T-helper 2 cell treated with Interferon-gamma antibody and Interleukin-4, amounts not matched to agents 5 μg/mL and 100 μg/mL, for 36 hours (primary cell): ENCODE results near the gene DOK1.

ENCODE experiments used
- DNase-seq: peaks from one replicate; pipeline ENCODE4 v3.0.0; 2021; ENCODE audit warnings: low spot score
- H3K27ac Mint-ChIP-seq: one replicate; pipeline ENCODE4 v1.8.0; 2021; ENCODE audit warnings: mild to moderate bottlenecking, mixed read lengths
- H3K27me3 Mint-ChIP-seq: one replicate; pipeline ENCODE4 v1.8.0; 2021; ENCODE audit warnings: low read depth, mixed read lengths
- H3K36me3 Mint-ChIP-seq: one replicate; pipeline ENCODE4 v1.8.0; 2021; ENCODE audit warnings: low read depth, mixed read lengths
- H3K4me1 Mint-ChIP-seq: one replicate; pipeline ENCODE4 v1.8.0; 2021; ENCODE audit warnings: low read depth, mixed read lengths
- H3K4me3 Mint-ChIP-seq: one replicate; pipeline ENCODE4 v1.8.0; 2022; ENCODE audit warnings: mild to moderate bottlenecking, moderate library complexity, mixed read lengths
- H3K9me3 Mint-ChIP-seq: one replicate; pipeline ENCODE4 v1.8.0; 2021; ENCODE audit warnings: mixed read lengths

Gene DOK1

DNA sequence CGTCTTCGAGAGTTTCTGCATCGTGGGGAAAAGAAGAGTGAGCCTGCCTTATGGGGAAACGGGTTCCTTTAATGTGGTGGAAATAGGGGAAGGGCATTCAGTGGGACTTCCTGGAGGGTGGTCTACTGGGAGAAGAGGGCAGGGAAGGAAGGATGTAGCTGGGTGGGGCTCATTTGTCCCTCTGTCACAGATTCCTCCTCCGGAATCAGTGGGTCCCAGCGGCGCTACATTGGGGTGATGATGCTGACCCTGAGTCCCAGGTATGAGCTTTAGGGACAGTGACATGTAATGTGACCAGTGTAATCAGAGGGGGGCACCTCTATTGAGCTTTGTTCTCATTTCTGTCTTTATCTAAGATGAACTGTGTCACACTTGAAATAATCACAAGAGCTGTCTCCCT, 22.9 kb upstream of the DOK1 start:
- Mint-ChIP-seq H3K27me3 (no peaks in the 10 kb centered on the region), H3K27ac (peak overlapping the region; percentile 94), H3K4me1 (peaks cover 31% of the 10 kb centered on the region), H3K9me3 (no peaks in the 10 kb centered on the region), H3K36me3 (peaks cover 46% of the 10 kb centered on the region), H3K4me3 (peak overlapping the region; percentile 98)
- DNase-seq, result no peak

DNA sequence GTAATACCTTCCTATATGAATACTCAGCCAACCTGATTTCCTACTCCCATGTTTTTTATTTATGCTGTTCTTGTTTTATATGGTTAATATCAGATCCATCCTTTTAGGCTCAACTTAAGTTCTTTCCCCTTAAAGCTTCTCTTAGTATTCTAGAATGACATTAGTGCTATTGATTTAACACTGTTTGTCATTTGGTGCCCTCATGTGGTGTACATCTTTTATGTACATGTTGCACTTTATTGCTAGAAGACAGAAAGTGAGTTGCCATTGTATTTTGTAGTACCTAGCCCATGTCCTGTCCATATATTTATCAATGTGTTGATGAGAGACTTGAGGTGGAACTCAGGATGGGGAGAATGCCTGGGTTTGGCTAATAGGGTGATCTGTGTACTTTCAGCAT, 22.3 kb upstream of the DOK1 start:
- H3K9me3 Mint-ChIP-seq, result no peaks in the 10 kb centered on the region
- H3K4me1 Mint-ChIP-seq, result peaks cover 28% of the 10 kb centered on the region
- peaks cover 40% of the 10 kb centered on the region for H3K36me3 Mint-ChIP-seq
- no peak for DNase-seq
- H3K4me3 Mint-ChIP-seq, result peak overlapping the region; percentile 98
- peak overlapping the region; percentile 63 for H3K27ac Mint-ChIP-seq
- H3K27me3 Mint-ChIP-seq, result no peaks in the 10 kb centered on the region

DNA sequence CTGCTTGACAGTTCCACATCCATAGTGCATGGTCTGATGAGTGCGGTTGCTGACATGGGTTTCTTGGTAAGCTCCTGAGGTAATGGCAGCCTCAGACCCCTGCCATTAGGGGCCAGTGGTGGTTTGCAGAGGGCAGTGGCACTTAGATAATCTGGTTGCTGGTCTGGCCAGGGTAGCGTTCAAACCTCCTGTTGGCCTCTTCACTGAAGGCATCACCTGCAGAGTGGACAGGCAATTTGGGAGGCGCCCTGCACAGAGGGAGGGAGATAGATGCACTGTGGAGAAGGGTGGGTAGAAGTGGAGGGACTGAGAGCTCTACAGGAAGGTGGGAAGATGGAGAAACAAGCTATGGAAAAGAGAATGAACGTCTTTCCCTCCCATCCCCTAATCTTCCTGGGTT, 21.1 kb upstream of the DOK1 start:
- DNase-seq, result no peak
- no peak overlapping the region for H3K4me3 Mint-ChIP-seq
- H3K27ac Mint-ChIP-seq, result no peak overlapping the region
- H3K4me1 Mint-ChIP-seq, result peaks cover 19% of the 10 kb centered on the region
- H3K9me3 Mint-ChIP-seq, result no peaks in the 10 kb centered on the region
- peaks cover 8% of the 10 kb centered on the region for H3K27me3 Mint-ChIP-seq
- peaks cover 28% of the 10 kb centered on the region for H3K36me3 Mint-ChIP-seq

DNA sequence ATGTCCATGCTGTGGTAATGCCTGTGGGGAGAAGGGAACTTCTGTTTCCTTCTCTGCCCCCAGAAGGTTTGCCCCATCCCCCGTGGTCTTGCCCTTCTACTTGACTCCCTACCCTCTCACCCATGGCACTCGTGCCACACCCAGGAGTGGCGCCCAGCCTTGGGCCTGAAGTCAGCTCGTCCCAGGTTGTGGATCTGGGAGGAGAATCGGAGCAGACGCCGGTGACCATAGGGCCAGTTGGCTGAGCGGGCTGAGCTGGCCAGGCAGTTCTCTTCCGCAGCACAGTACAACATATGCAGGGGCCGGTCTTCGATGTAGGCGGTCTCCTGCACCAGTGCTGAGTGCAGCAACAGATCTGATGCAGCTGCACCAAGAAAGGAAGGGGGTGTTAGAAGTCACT, 20.1 kb upstream of the DOK1 start:
- DNase-seq, result no peak
- Mint-ChIP-seq H3K4me1 (peaks cover 24% of the 10 kb centered on the region), H3K27ac (no peak overlapping the region), H3K36me3 (peaks cover 22% of the 10 kb centered on the region), H3K27me3 (peaks cover 10% of the 10 kb centered on the region), H3K4me3 (no peak overlapping the region), H3K9me3 (no peaks in the 10 kb centered on the region)

DNA sequence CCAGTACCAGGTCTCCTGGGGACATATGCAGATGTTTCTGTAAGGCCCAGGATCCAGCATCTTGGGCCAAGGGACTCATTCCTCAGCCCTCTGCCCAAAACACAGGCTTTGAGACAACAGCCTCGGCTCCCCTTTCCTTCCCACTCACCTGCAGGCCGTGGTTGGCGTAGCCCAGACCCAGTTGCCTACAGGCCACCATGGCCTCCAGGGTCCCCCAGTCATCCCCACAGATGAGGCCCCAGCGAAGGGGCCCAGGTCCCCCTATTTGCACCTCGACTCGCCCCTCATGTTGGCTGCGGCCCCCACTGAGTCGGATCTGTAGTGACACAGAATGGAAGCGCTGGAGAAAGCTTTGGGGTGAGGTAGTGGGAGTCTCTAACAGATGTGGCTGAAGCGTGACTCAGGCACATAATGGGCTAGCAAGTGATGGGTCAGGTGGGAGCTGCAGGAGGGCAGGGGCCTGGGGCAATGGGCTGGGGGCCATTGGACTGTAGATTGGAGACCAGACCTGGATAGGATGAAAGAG, 19.0 kb upstream of the DOK1 start:
- Mint-ChIP-seq H3K4me1 (peaks cover 23% of the 10 kb centered on the region), H3K27ac (no peak overlapping the region), H3K4me3 (no peak overlapping the region), H3K36me3 (peaks cover 22% of the 10 kb centered on the region), H3K9me3 (no peaks in the 10 kb centered on the region), H3K27me3 (peaks cover 10% of the 10 kb centered on the region)
- no peak for DNase-seq

DNA sequence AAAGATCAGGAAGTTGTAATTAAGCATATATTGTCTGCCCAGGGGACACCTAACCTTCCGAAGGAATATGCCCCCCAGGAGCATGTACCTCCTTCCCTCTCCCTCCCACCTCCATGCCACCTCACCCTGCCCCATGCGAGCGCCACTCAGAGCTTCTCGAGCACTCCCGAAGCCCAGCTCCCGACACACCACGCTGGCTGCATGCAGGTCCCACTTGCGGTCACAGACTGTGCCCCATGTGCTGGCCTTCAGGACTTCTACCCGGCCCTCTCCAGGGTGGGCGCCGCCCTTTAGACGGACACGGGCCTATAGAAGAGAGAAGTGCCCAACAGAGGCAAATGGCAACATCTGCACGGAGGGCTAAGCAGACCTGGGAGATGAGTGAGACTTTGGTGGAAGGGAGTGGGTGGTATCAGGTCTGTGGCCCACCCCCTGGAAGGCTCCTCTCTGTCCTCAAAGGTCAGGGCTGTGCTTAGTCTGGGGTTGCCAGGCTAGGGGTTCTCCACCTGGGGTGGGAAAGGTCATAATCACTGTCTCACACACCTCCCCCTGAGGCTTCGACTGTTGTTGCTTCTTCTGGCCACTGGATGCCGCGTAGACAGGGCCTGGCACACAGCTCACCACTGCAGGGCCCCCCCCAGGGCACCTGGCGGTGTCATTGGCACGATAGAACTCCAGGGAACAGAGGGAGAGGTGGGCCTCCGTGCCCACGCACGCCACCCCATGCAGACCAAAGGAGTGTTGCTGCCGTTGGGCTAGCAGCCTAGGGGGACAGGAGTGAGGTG, 18.2 kb upstream of the DOK1 start:
- Mint-ChIP-seq H3K36me3 (peaks cover 15% of the 10 kb centered on the region), H3K27ac (no peak overlapping the region), H3K4me3 (no peak overlapping the region), H3K4me1 (peaks cover 15% of the 10 kb centered on the region), H3K27me3 (peaks cover 12% of the 10 kb centered on the region), H3K9me3 (no peaks in the 10 kb centered on the region)
- no peak for DNase-seq

DNA sequence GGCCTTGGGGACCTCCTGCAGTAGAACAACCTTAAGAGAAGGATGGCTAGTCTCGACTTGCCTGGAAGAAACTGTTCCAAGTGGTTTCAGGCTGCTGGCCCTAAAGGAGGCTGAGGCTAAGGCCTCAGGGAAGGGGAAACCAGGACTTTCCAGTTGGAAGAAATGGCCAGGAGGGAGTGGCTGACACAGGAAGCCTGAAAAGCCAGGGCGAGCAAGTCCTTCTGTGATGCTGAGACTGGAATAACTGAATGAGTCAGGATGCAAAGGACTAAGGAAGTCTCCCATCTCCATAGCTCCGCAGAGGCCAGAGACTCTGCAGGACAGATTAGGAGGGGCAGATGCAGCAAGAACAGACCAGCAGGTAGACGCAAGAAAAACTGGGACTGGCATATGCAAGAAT, 17.4 kb upstream of the DOK1 start:
- Mint-ChIP-seq H3K4me1 (peaks cover 8% of the 10 kb centered on the region), H3K36me3 (peaks cover 9% of the 10 kb centered on the region), H3K9me3 (no peaks in the 10 kb centered on the region), H3K27me3 (peaks cover 13% of the 10 kb centered on the region), H3K27ac (no peak overlapping the region), H3K4me3 (no peak overlapping the region)
- DNase-seq, result no peak

DNA sequence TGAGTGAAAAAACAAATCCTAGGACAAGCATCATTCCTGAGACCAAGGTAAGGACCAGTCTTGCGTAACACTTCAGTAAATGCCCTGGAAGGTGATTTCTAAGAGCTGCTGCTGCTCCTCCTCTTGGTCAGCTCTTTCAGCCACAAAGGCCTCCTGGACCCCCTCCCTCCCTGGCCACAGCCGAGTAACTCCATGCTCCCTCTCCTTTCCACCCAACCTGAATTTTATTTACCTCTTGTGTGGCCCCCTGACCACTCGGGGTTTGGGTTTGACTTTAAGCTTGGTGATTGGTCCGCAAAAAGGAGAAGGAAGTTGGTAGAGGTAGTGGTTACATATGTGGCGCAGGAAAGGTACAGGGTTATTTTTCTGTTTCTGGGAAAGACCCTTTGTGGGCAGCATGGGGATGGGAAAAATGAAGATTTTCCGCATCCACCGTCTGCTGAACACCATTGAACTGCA, 15.6 kb upstream of the DOK1 start:
- Mint-ChIP-seq H3K4me1 (peaks cover 5% of the 10 kb centered on the region), H3K27me3 (peaks cover 16% of the 10 kb centered on the region), H3K27ac (no peak overlapping the region), H3K36me3 (peaks cover under 1% of the 10 kb centered on the region), H3K4me3 (no peak overlapping the region), H3K9me3 (no peaks in the 10 kb centered on the region)
- no peak for DNase-seq

DNA sequence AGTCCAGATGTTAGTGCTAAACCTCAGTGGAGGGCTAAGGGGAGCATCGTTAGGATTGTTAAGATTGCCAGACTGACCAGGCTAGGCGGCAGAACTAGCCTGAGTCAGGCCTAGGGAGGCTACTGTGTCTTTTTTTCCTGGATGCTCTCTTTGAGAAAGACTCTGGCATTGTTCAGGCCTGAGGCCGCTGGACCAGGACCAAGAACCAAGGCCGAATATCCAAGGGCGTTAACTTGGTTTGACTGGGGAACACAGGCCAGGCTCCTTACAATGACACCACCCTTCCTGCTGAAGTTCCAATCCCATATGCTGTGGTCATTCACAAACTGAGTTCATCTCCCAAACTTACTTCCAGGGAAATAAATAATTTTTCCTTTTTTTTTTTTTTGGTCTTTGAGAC, 14.2 kb upstream of the DOK1 start:
- H3K9me3 Mint-ChIP-seq, result no peaks in the 10 kb centered on the region
- H3K27ac Mint-ChIP-seq, result no peak overlapping the region
- H3K36me3 Mint-ChIP-seq, result no peaks in the 10 kb centered on the region
- H3K4me1 Mint-ChIP-seq, result peaks cover 5% of the 10 kb centered on the region
- H3K27me3 Mint-ChIP-seq, result peaks cover 19% of the 10 kb centered on the region
- no peak for DNase-seq
- no peak overlapping the region for H3K4me3 Mint-ChIP-seq

DNA sequence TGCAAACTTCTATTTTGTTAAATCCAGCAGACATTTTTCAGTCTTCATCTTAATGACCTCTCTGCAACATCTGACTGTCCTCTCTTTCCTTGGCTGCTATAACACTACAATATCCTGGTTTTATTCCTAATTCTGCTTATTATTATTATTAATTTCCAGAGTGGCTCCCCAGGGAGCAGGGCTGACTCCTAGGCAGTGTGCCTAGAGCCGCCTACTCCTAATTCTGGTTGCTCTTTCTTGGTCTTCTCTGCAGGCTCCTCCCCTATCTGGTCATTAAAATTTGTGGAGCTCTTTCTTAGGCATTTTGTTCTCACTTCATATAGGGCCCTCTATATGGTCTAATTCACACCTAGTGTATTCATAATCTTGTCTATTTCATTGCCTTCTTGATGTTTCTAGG, 11.5 kb upstream of the DOK1 start:
- Mint-ChIP-seq H3K36me3 (no peaks in the 10 kb centered on the region), H3K27me3 (peaks cover 25% of the 10 kb centered on the region), H3K27ac (no peak overlapping the region), H3K4me3 (no peak overlapping the region), H3K4me1 (peaks cover 9% of the 10 kb centered on the region), H3K9me3 (no peaks in the 10 kb centered on the region)
- no peak for DNase-seq

DNA sequence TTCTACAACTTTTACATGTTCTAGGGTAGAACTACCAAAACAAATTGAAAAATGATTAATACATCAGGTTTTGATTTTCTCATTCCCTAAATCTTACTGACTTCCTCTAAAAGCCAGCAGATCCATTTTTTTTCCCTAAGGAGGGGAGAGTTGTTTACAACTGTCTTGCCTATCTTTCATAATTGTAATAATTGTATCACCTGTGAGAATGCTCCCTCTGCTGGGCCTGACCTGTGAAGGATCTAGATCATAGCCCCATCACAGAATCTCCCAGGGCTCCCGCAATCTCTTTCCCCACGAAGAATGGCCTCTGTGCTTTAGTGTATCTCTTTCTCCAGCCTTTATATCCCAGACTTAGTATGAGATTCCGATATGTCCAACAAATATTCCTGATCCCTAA, 9.9 kb upstream of the DOK1 start:
- Mint-ChIP-seq H3K36me3 (no peaks in the 10 kb centered on the region), H3K4me1 (peaks cover 9% of the 10 kb centered on the region), H3K27me3 (peaks cover 26% of the 10 kb centered on the region), H3K4me3 (no peak overlapping the region), H3K9me3 (no peaks in the 10 kb centered on the region), H3K27ac (no peak overlapping the region)
- DNase-seq, result no peak

DNA sequence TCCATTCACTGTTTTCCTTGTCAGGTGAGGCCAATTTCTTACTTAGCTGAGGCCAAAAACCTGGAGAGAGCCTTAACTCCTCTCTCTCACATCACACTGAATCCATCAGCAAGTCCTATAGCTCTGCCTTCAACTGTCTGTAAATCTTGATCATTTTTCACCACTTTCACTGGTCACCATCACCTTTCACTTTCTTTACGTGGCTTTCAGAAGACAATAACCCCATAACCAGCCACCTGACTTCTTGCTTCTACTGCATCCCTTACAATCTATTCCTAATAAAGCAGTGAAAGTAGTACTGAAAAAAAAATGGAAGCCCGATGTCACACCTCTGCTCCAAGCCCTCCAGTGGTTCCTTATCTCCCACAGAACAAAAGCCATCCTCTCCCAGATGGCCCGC, 8.5 kb upstream of the DOK1 start:
- H3K27ac Mint-ChIP-seq, result no peak overlapping the region
- H3K9me3 Mint-ChIP-seq, result no peaks in the 10 kb centered on the region
- no peak for DNase-seq
- H3K27me3 Mint-ChIP-seq, result peaks cover 25% of the 10 kb centered on the region
- H3K4me3 Mint-ChIP-seq, result no peak overlapping the region
- no peaks in the 10 kb centered on the region for H3K36me3 Mint-ChIP-seq
- H3K4me1 Mint-ChIP-seq, result peaks cover 12% of the 10 kb centered on the region

DNA sequence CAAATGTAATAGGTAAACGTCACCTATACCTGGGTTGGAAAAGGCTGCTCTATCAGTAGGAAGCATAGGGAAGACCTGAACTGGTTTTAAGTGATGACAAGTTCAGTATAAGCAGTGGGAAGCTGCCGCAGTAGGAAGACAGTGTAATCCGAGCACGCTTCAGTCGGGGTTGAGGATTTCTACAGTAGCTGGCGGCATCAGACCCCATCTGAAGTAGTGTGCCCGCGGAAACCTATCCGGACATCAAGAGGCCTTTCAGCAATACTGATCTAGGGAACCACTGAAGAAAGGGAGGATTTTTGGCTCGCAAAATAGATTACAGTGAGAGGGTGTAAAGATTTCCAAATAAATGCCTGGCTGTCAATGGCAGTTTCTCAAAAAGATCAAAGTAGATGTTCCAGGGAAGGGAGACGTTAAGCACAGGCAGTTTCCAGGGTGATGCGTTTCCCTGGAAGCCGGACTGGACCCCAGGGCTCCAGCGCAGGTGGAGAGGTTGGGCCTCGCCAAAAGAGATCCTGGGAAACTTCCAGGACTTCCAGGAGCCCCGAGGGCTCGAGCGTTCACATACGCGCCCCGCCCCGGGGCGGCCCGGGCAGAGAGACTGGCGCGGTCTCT, 6.1 kb upstream of the DOK1 start:
- no peak for DNase-seq
- peak overlapping the region; percentile 80 for H3K4me3 Mint-ChIP-seq
- no peaks in the 10 kb centered on the region for H3K9me3 Mint-ChIP-seq
- H3K36me3 Mint-ChIP-seq, result no peaks in the 10 kb centered on the region
- peaks cover 25% of the 10 kb centered on the region for H3K4me1 Mint-ChIP-seq
- peaks cover 21% of the 10 kb centered on the region for H3K27me3 Mint-ChIP-seq
- peak overlapping the region; percentile 12 for H3K27ac Mint-ChIP-seq

DNA sequence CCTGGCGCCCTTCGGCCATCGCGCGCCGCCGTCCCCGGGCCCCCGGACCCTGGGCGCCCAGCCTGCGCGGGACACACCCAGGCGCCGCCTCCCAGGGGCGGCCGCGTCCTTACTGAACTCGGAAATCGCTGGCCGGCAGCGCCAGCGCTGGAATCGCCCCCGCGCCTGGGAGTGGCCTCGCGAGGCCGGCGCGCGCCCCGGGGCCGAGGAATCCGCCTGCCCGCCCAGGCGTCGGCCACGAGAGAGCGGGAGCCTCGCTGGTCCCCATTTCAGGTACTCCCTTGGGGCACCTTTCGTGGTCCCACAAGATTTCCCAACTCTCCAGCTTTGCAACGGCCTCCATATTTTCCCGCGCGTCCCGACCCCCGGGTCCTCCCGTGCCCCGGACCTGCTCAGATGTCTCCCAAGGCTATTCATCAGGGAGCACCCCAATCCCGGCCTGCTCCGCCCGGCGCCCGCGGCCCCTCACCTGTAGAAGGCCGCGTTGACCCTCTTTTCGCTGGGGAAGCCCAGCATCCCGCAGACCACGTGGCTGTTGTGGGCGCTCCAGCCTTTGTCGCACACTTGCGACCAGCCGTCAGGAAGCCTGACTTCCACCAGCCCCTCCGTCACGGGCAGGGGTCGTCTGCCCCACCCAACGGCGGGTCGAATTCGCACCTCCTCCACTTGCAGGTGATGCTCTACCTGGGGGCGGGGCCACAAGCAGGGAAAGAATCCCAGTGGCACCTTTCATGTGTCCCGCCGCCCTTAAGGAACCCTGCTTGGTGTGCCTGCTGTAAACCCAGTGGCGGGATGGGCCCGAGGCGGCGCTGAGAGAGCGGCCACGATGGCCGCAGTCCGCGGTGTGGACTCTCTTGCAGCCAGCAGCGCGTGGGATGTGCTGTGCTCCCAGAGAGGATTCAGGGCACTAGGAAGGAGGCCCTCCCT, 5.4 kb upstream of the DOK1 start:
- Mint-ChIP-seq H3K4me1 (peaks cover 26% of the 10 kb centered on the region), H3K36me3 (no peaks in the 10 kb centered on the region), H3K4me3 (peak overlapping the region; percentile 71), H3K27ac (no peak overlapping the region), H3K27me3 (peaks cover 21% of the 10 kb centered on the region), H3K9me3 (no peaks in the 10 kb centered on the region)
- DNase-seq, result peak; percentile 69
